SK-N-SH (cell line): Measurements from ENCODE around the gene RPS6KB2. TPM values are rescaled to one million over a fixed set of nuclear protein-coding genes. Genes with fewer than 3 reads are reported as not detected.
A peak's percentile ranks its signal among the peaks of the same experiment; 100 is the strongest.

Experiments
- CTCF ChIA-PET: fragments of 300-600, 350-600 bp; formaldehyde crosslinking; extraction: SDS; loops from one replicate; lab custom pipeline; 2021; lab: Yijun Ruan, JAX
- POLR2A ChIA-PET: fragments of 350-600 bp; sonication (Branson Sonifier 250); formaldehyde crosslinking; extraction: SDS; loops from one replicate; lab custom pipeline; 2020; ENCODE audit warnings: antibody characterized with exemption, inconsistent platforms; lab: Yijun Ruan, JAX
- DNase-seq: peaks from one replicate; pipeline ENCODE4 v3.0.0; 2012
- H2AFZ ChIP-seq: fragments of 200-600 bp; sonication (generic); 2 replicates; pipeline ENCODE4 v1.8.1; 2016; ENCODE audit warnings: antibody characterized with exemption, mild to moderate bottlenecking, low read depth
- H3F3A ChIP-seq: fragments of 200-600 bp; sonication (generic); replicated peaks from 2 replicates; pipeline ENCODE3; 2016; ENCODE audit warnings: antibody characterized with exemption, mild to moderate bottlenecking; ENCODE audit not compliant: insufficient read depth
- H3K27ac ChIP-seq, 2 experiments: fragments of 200-500 bp in 1 of 2; fragments of 200-600 bp in 1 of 2; sonication (Bioruptor generic) in 1 of 2; sonication (generic), shearing (Covaris generic) in 1 of 2; 2 replicates each; pipeline versions ENCODE4 v1.5.1 to v1.6.1; 2014 to 2016; ENCODE audit warnings: low read depth in 2 of 2, inconsistent platforms in 1 of 2, low read length in 1 of 2, mild to moderate bottlenecking in 1 of 2, mixed read lengths in 1 of 2
- H3K27me3 ChIP-seq: fragments of 200-600 bp; sonication (generic), shearing (Covaris generic); 2 replicates; pipeline ENCODE4 v1.6.1; 2016; ENCODE audit warnings: mixed run types; ENCODE audit not compliant: insufficient read depth
- H3K36me3 ChIP-seq, 2 experiments: fragments of 200-500 bp in 1 of 2; fragments of 200-600 bp in 1 of 2; sonication (Bioruptor generic) in 1 of 2; sonication (generic) in 1 of 2; replicated peaks in 1 of 2; 2 replicates each; pipeline versions ENCODE3 to v1.5.1; 2014 to 2016; ENCODE audit warnings: low read length in 1 of 2, mild to moderate bottlenecking in 1 of 2; ENCODE audit not compliant: insufficient read depth in 2 of 2, control insufficient read depth in 1 of 2
- H3K4me1 ChIP-seq, 2 experiments: fragments of 200-500 bp in 1 of 2; fragments of 200-600 bp in 1 of 2; sonication (Bioruptor generic) in 1 of 2; sonication (generic), shearing (Covaris generic) in 1 of 2; 2 replicates each; pipeline versions ENCODE4 v1.5.1 to v1.6.1; 2014 to 2016; ENCODE audit warnings: low read depth in 1 of 2, low read length in 1 of 2, mixed run types in 1 of 2; ENCODE audit not compliant: insufficient read depth in 2 of 2, control insufficient read depth in 1 of 2
- H3K4me2 ChIP-seq: fragments of 200-600 bp; sonication (generic), shearing (Covaris generic); 2 replicates; pipeline ENCODE4 v1.6.1; 2017; ENCODE audit warnings: mixed run types
- H3K4me3 ChIP-seq, 2 experiments: fragments of 200-500 bp in 1 of 2; fragments of 200-600 bp in 1 of 2; sonication (Bioruptor generic) in 1 of 2; sonication (generic), shearing (Covaris generic) in 1 of 2; 2 replicates each; pipeline versions ENCODE4 v1.5.1 to v1.8.1; 2014 to 2016; ENCODE audit warnings: low read depth in 2 of 2, inconsistent platforms in 1 of 2, low read length in 1 of 2, mild to moderate bottlenecking in 1 of 2, mixed read lengths in 1 of 2, moderate library complexity in 1 of 2
- H3K79me2 ChIP-seq: fragments of 200-600 bp; sonication (generic); 2 replicates; pipeline ENCODE4 v1.8.1; 2017; ENCODE audit warnings: mild to moderate bottlenecking; ENCODE audit not compliant: insufficient read depth
- H3K9ac ChIP-seq: fragments of 200-600 bp; sonication (generic); 2 replicates; pipeline ENCODE4 v1.6.1; 2017; ENCODE audit warnings: mixed run types
- H3K9me2 ChIP-seq: fragments of 200-600 bp; sonication (generic); 2 replicates; pipeline ENCODE4 v1.6.1; 2017; ENCODE audit warnings: mixed run types
- H3K9me3 ChIP-seq: fragments of 200-600 bp; sonication (generic); 2 replicates; pipeline ENCODE4 v1.6.1; 2017; ENCODE audit warnings: mixed run types, mild to moderate bottlenecking, moderate library complexity
- H4K20me1 ChIP-seq: fragments of 200-600 bp; sonication (generic); 2 replicates; pipeline ENCODE4 v1.6.1; 2017; ENCODE audit warnings: mild to moderate bottlenecking, mixed run types; ENCODE audit not compliant: insufficient read depth
- CTCF ChIP-seq: fragments of 200-600 bp; sonication (generic); IDR thresholded peaks from 2 replicates; pipeline ENCODE4 v1.6.1; 2017; ENCODE audit warnings: antibody characterized with exemption, mild to moderate bottlenecking, moderate library complexity
- ELF1 ChIP-seq: IDR thresholded peaks from 2 replicates; pipeline ENCODE4 v1.4.0; 2012
- EP300 ChIP-seq, 2 experiments: IDR thresholded peaks; 2 replicates each; pipeline versions ENCODE4 v1.4.0 to v1.6.1; 2012; ENCODE audit warnings: borderline replicate concordance in 1 of 2, low read depth in 1 of 2, low read length in 1 of 2
- FOSL2 ChIP-seq: IDR thresholded peaks from 2 replicates; pipeline ENCODE4 v1.4.0; 2012; ENCODE audit warnings: low read depth, mild to moderate bottlenecking, moderate library complexity, borderline replicate concordance
- FOXM1 ChIP-seq: IDR thresholded peaks from 2 replicates; pipeline ENCODE4 v1.4.0; 2012; ENCODE audit warnings: low read depth, mild to moderate bottlenecking
- GABPA ChIP-seq: IDR thresholded peaks from 2 replicates; pipeline ENCODE4 v1.4.0; 2012; ENCODE audit warnings: low read depth, mild to moderate bottlenecking
- GATA2 ChIP-seq: sonication (generic); formaldehyde crosslinking; IDR thresholded peaks from 2 replicates; pipeline ENCODE4 v1.5.0; 2020; ENCODE audit warnings: mild to moderate bottlenecking, missing genetic modification reagents
- MAX ChIP-seq: IDR thresholded peaks from 2 replicates; pipeline ENCODE4 v1.4.0; 2012; ENCODE audit warnings: low read depth
- MEF2A ChIP-seq: IDR thresholded peaks from 2 replicates; pipeline ENCODE4 v1.4.0; 2012; ENCODE audit warnings: low read depth, borderline replicate concordance
- MXI1 ChIP-seq: IDR thresholded peaks from 2 replicates; pipeline ENCODE4 v1.6.1; 2012; ENCODE audit warnings: mild to moderate bottlenecking, low read depth, low read length, improper control_type of control experiment
- POLR2AphosphoS5 ChIP-seq: IDR thresholded peaks from 2 replicates; pipeline ENCODE4 v1.6.1; 2012; ENCODE audit warnings: low read depth, low read length
- RAD21 ChIP-seq: IDR thresholded peaks from 2 replicates; pipeline ENCODE4 v1.6.1; 2012; ENCODE audit warnings: mild to moderate bottlenecking, low read length
- RFX5 ChIP-seq: IDR thresholded peaks from 2 replicates; pipeline ENCODE4 v1.6.1; 2012; ENCODE audit warnings: mild to moderate bottlenecking, improper control_type of control experiment, low read length
- RXRA ChIP-seq: IDR thresholded peaks from 2 replicates; pipeline ENCODE4 v1.4.0; 2012; ENCODE audit warnings: low read depth, mild to moderate bottlenecking, borderline replicate concordance
- SIN3A ChIP-seq: IDR thresholded peaks from 2 replicates; pipeline ENCODE4 v1.6.1; 2012; ENCODE audit warnings: low read depth, mild to moderate bottlenecking, low read length, moderate library complexity, borderline replicate concordance
- TCF12 ChIP-seq: IDR thresholded peaks from 2 replicates; pipeline ENCODE4 v1.4.0; 2012
- WGBS: methylation state at CpG from one replicate; pipeline ENCODE4 v1.1.6; 2017; ENCODE audit warnings: low lambda C conversion rate; 5-methylcytosine and 5-hydroxymethylcytosine counted together
- polyA plus RNA-seq, 3 experiments: library from polyadenylated mRNA; depleted of rRNA; stranded (reverse); fragments of >200 nt; gene quantifications; 2 replicates each; pipeline ENCODE4 v1.2.3, GENCODE V29; 2012
- TF ChIP-seq, protein P1 (sequence below): IDR thresholded peaks from 2 replicates; pipeline ENCODE4; 2012
- TF ChIP-seq, protein P2 (sequence below): IDR thresholded peaks from 2 replicates; pipeline ENCODE4 v1.6.1; 2012; ENCODE audit warnings: mild to moderate bottlenecking, low read depth, low read length, moderate library complexity

RPS6KB2 gene
- polyA plus RNA-seq, 1 of the 3 experiments (the other 2 are of a cell fraction): 52.0 TPM

- H3K4me1 ChIP-seq: peaks cover 9 to 35% of the 10 kb centered on the region in 2 experiments; a peak in 2 of 4 replicates
- H3F3A ChIP-seq: peaks cover 13% of the 10 kb centered on the region
- 93% methylated on average over 5 of the region's 5 CpGs for WGBS
- H3K4me2 ChIP-seq: 0 out of 2 replicates have a peak overlapping the region, but pooled peaks have one; percentile 4
- no peaks in the 10 kb centered on the region for H3K9me2 ChIP-seq
- no peak overlapping the region for H3K9ac ChIP-seq
- H2AFZ ChIP-seq: no peak overlapping the region
- POLR2A ChIA-PET: no interaction called here
- no peak overlapping the region for H3K4me3 ChIP-seq
- H3K27ac ChIP-seq: no peak overlapping the region; a peak in 1 of 4 replicates
- no peak for DNase-seq
- no peak for TF ChIP-seq FOSL2
- no peak for TF ChIP-seq RAD21
- no peak for TF ChIP-seq CTCF
- no peak for TF ChIP-seq FOXM1
- no peak for TF ChIP-seq RFX5
- no peak for TF ChIP-seq MEF2A
- no peak for TF ChIP-seq POLR2AphosphoS5
- no peak for TF ChIP-seq MXI1
- TF ChIP-seq GABPA: no peak
- TF ChIP-seq GATA2: no peak
- no peak for TF ChIP-seq RXRA
- no peak for TF ChIP-seq ELF1
- no peak for TF ChIP-seq MAX
- no peak for TF ChIP-seq EP300 (IDR thresholded peaks at IDR 0.05; ENCODE audit: borderline replicate concordance in 1 of 2, low read depth in 1 of 2, low read length in 1 of 2)
- no peak for TF ChIP-seq SIN3A
- no peak for TF ChIP-seq TCF12
- TF ChIP-seq, protein P1, sequence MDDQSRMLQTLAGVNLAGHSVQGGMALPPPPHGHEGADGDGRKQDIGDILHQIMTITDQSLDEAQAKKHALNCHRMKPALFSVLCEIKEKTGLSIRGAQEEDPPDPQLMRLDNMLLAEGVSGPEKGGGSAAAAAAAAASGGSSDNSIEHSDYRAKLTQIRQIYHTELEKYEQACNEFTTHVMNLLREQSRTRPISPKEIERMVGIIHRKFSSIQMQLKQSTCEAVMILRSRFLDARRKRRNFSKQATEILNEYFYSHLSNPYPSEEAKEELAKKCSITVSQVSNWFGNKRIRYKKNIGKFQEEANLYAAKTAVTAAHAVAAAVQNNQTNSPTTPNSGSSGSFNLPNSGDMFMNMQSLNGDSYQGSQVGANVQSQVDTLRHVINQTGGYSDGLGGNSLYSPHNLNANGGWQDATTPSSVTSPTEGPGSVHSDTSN: no peak
- TF ChIP-seq, protein P2, sequence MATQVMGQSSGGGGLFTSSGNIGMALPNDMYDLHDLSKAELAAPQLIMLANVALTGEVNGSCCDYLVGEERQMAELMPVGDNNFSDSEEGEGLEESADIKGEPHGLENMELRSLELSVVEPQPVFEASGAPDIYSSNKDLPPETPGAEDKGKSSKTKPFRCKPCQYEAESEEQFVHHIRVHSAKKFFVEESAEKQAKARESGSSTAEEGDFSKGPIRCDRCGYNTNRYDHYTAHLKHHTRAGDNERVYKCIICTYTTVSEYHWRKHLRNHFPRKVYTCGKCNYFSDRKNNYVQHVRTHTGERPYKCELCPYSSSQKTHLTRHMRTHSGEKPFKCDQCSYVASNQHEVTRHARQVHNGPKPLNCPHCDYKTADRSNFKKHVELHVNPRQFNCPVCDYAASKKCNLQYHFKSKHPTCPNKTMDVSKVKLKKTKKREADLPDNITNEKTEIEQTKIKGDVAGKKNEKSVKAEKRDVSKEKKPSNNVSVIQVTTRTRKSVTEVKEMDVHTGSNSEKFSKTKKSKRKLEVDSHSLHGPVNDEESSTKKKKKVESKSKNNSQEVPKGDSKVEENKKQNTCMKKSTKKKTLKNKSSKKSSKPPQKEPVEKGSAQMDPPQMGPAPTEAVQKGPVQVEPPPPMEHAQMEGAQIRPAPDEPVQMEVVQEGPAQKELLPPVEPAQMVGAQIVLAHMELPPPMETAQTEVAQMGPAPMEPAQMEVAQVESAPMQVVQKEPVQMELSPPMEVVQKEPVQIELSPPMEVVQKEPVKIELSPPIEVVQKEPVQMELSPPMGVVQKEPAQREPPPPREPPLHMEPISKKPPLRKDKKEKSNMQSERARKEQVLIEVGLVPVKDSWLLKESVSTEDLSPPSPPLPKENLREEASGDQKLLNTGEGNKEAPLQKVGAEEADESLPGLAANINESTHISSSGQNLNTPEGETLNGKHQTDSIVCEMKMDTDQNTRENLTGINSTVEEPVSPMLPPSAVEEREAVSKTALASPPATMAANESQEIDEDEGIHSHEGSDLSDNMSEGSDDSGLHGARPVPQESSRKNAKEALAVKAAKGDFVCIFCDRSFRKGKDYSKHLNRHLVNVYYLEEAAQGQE: no peak
- CTCF ChIA-PET: interaction anchor here (1.2 kb wide), 1 partner anchor 117 kb away, joined by 3 read pairs; the partner anchor contains the start of gene GSTP1
- H3K27me3 ChIP-seq: no peaks in the 10 kb centered on the region
- H3K9me3 ChIP-seq: no peaks in the 10 kb centered on the region
- peaks cover 7% of the 10 kb centered on the region; the same call in 1 of the 2 replicates for H3K79me2 ChIP-seq
- H4K20me1 ChIP-seq: no peaks in the 10 kb centered on the region
- no peaks in the 10 kb centered on the region for H3K36me3 ChIP-seq
Measured at GRCh38 chr11:67466367-67466766, 38.1 kb downstream of the RPS6KB2 start.
